NT2/D1 (cell line): Measurements from ENCODE around the gene DRD4.

ENCODE experiments used
- DNase-seq: peaks from one replicate; pipeline ENCODE4 v3.0.0-alpha.2; 2011; ENCODE audit warnings: low read depth, low spot score
- H3K27me3 ChIP-seq: 2 replicates; pipeline ENCODE4 v1.6.0; 2011; ENCODE audit warnings: mild to moderate bottlenecking; ENCODE audit not compliant: insufficient read length, insufficient read depth
- H3K36me3 ChIP-seq: 2 replicates; pipeline ENCODE4 v1.6.1; 2011; ENCODE audit warnings: mild to moderate bottlenecking, low read length, mixed read lengths; ENCODE audit not compliant: insufficient read depth, insufficient read length
- H3K4me1 ChIP-seq: 2 replicates; pipeline ENCODE4 v1.5.1; 2011; ENCODE audit not compliant: insufficient read depth, insufficient read length
- H3K4me3 ChIP-seq: 2 replicates; pipeline ENCODE4 v1.5.1; 2011; ENCODE audit warnings: low read depth; ENCODE audit not compliant: insufficient read length
- H3K9ac ChIP-seq: 2 replicates; pipeline ENCODE4 v1.6.0; 2011; ENCODE audit warnings: low read depth; ENCODE audit not compliant: insufficient read length
- H3K9me3 ChIP-seq: 2 replicates; pipeline ENCODE4 v1.5.1; 2011; ENCODE audit warnings: mild to moderate bottlenecking, low read length; ENCODE audit not compliant: insufficient read depth
- SUZ12 ChIP-seq: IDR thresholded peaks from 2 replicates; pipeline ENCODE4 v1.6.1; 2011; ENCODE audit not compliant: insufficient read length, insufficient read depth; ENCODE audit errors: extremely low read depth
- YY1 ChIP-seq: IDR thresholded peaks from 2 replicates; pipeline ENCODE4 v1.6.1; 2011; ENCODE audit not compliant: insufficient read length, insufficient read depth
- ZNF274 ChIP-seq: IDR thresholded peaks from 2 replicates; pipeline ENCODE4 v1.6.1; 2011; ENCODE audit warnings: mild to moderate bottlenecking, low read depth, low read length

DRD4 gene

GRCh38 chr11:623999-624704 lies 12.9 kb upstream of the DRD4 start:
- H3K4me1 ChIP-seq: peaks cover 16% of the 10 kb centered on the region
- no peak overlapping the region for H3K4me3 ChIP-seq
- H3K9me3 ChIP-seq: no peaks in the 10 kb centered on the region
- no peaks in the 10 kb centered on the region for H3K27me3 ChIP-seq
- H3K9ac ChIP-seq: peak overlapping the region; percentile 4
- TF ChIP-seq ZNF274: no peak
- TF ChIP-seq SUZ12: no peak
- TF ChIP-seq YY1: no peak
- peaks cover 52% of the 10 kb centered on the region for H3K36me3 ChIP-seq
- no peak for DNase-seq

GRCh38 chr11:624705-625635 lies 12.1 kb upstream of the DRD4 start, which contains the start of gene CDHR5:
CDHR5 (minus strand) TSS chr11:624955; CDS start chr11:624902, 53 bp downstream.
- no peak within 1 kb of the TSS for H3K4me3 ChIP-seq
- peaks cover 49% of the 10 kb centered on the region for H3K36me3 ChIP-seq
- no peaks in the 10 kb centered on the region for H3K9me3 ChIP-seq
- no peaks in the 10 kb centered on the region for H3K27me3 ChIP-seq
- peaks cover 14% of the 10 kb centered on the region for H3K4me1 ChIP-seq
- no peak for TF ChIP-seq YY1
- TF ChIP-seq ZNF274: no peak
- H3K9ac ChIP-seq: peak within 1 kb of the TSS; percentile 4
- no peak for DNase-seq

- Histone ChIP-seq H3K4me1 (peaks cover 14% of the 10 kb centered on the region), H3K9ac (no peak overlapping the region), H3K4me3 (no peak overlapping the region), H3K9me3 (no peaks in the 10 kb centered on the region), H3K36me3 (peaks cover 46% of the 10 kb centered on the region), H3K27me3 (no peaks in the 10 kb centered on the region)
- TF ChIP-seq SUZ12: no peak
- TF ChIP-seq YY1: no peak
- TF ChIP-seq ZNF274: no peak
- no peak for DNase-seq
Observed at GRCh38 chr11:625636-626268, 11.3 kb upstream of the DRD4 start.

- TF ChIP-seq SUZ12 (no peak), YY1 (no peak)
- DNase-seq: no peak
- H3K9ac ChIP-seq: no peak within 1 kb of the TSS
- H3K9me3 ChIP-seq: no peaks in the 10 kb centered on the region
- H3K36me3 ChIP-seq: peaks cover 40% of the 10 kb centered on the region
- H3K27me3 ChIP-seq: no peaks in the 10 kb centered on the region
- H3K4me3 ChIP-seq: no peak within 1 kb of the TSS
- H3K4me1 ChIP-seq: peaks cover 12% of the 10 kb centered on the region
Observed at GRCh38 chr11:626475-627307, 10.4 kb upstream of the DRD4 start, which contains the start of gene SCT. SCT (minus strand) TSS chr11:627181; CDS start chr11:627143, 38 bp downstream.

- no peak for DNase-seq
- H3K36me3 ChIP-seq: peaks cover 36% of the 10 kb centered on the region
- no peaks in the 10 kb centered on the region for H3K27me3 ChIP-seq
- TF ChIP-seq YY1 (no peak), SUZ12 (no peak), ZNF274 (no peak)
- no peaks in the 10 kb centered on the region for H3K9me3 ChIP-seq
- peaks cover 12% of the 10 kb centered on the region for H3K4me1 ChIP-seq
- H3K4me3 ChIP-seq: no peak overlapping the region
- H3K9ac ChIP-seq: no peak overlapping the region
Observed at GRCh38 chr11:627308-627576, 9.8 kb upstream of the DRD4 start.

- no peak for DNase-seq
- no peaks in the 10 kb centered on the region for H3K27me3 ChIP-seq
- H3K9ac ChIP-seq: no peak overlapping the region
- H3K4me3 ChIP-seq: no peak overlapping the region
- H3K36me3 ChIP-seq: peaks cover 40% of the 10 kb centered on the region
- H3K9me3 ChIP-seq: no peaks in the 10 kb centered on the region
- peaks cover 12% of the 10 kb centered on the region for H3K4me1 ChIP-seq
- TF ChIP-seq YY1: no peak
- no peak for TF ChIP-seq SUZ12
- no peak for TF ChIP-seq ZNF274
Observed at GRCh38 chr11:628056-628455, 9.0 kb upstream of the DRD4 start.

- Histone ChIP-seq H3K9me3 (no peaks in the 10 kb centered on the region), H3K4me3 (no peak overlapping the region), H3K9ac (no peak overlapping the region), H3K27me3 (no peaks in the 10 kb centered on the region), H3K4me1 (peaks cover 8% of the 10 kb centered on the region), H3K36me3 (peaks cover 32% of the 10 kb centered on the region)
- TF ChIP-seq ZNF274 (no peak), YY1 (no peak), SUZ12 (no peak)
- DNase-seq: no peak
Observed at GRCh38 chr11:629237-629583, 7.9 kb upstream of the DRD4 start.
